UCSD-AML1 (cell line): ENCODE data around the gene ITGA2.
"Not testable (repeated sequence)": the region's sequence is repeated elsewhere in the genome, so short reads cannot be mapped to it uniquely, and the experiment has no call there.

Experiments used
- DNase-seq: peaks from one replicate; lab custom pipeline; 2025; ENCODE audit not compliant: unreplicated experiment; lab: John Stamatoyannopoulos, UW

The ITGA2 gene

DNA sequence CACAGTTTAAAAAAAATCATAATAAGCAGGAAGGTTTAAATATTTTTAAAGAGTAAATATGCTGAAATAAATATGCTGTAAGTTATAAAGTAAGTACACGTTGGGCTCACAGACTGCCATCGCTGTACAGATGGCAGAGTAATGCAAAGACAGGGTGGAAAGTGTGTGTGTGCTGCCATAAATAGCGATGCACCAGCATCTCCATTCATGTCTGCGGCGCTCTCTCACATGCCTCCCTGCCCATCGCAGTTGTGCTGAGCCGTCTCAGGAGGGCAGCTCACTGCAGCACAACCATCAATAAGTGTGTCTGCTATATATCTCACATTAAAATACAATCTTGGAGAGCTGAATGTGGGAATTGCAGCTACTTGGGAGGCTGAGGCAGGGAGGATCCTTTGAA, 106.1 kb downstream of the ITGA2 start:
- DNase-seq, result no peak

- peak; percentile 8 for DNase-seq
These were observed 106.9 kb downstream of the ITGA2 start for GRCh38 chr5:53095931-53096525.

GRCh38 chr5:53099546-53099945, 110.4 kb downstream of the ITGA2 start:
- no peak for DNase-seq

DNA sequence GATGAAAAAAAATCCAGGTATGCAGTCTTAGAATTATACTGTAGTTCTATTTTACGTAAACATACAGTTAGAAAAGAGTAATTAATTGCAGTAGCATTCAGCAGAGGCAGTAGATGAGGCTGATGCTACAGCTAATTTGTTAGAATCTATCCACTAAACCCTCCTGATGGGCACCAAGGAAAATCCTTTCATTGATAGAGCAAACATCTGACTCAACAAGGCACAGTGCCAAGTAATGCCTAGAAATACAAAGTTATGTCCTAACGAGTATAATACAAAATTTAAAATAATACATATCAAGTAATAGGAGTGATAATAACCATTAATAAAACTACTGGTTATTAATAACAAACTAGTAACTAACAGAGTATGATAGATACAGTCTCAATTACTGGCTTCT, 111.5 kb downstream of the ITGA2 start:
- no peak for DNase-seq

DNA sequence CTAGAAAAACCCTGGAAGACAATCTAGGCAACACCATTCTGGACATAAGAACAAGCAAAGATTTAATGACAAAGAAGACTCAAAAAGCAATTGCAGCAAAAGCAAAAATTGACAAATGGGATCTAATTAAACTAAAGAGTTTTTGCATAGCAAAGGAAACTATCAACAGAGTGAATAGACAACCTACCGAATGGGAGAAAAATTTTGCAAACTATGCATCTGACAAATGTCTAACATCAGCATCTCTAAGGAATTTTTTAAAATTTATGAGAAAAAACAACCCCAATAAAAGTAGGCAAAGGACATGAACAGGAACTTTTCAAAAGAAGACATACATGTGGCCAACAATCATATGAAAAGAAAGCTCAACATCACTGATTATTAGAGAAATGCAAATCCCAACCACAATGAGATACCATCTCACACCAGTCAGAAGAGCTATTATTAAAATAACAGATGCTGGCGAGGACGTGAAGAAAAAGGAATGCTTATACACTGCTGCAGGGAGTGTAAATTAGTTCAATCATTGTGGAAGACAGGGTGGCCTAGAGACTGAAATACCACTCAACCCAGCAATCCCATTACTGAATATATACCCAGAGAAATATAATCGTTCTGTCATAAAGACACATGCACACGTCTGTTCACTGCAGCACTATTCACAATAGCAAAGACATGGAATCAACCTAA, 116.6 kb downstream of the ITGA2 start:
- DNase-seq, result no peak

DNA sequence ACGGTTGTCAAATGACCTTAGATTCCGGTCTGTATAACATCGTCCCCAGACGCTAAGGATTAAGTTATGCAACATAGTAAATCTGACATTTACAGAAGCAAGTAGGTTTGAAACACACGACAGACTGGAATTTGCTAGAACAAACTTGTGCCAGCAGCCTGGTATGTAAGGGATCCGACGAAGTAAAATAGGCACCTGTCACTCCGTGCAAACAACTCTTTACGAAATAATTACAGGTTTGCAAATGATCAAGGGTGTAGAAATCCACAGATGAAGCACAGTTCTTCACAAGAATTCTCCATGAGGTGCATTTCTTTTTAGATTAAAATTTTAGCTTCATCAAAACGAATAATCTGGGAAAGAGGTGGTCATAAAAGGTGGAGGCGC, 119.9 kb downstream of the ITGA2 start:
- DNase-seq, result no peak

GRCh38 chr5:53109443-53110127, 120.4 kb downstream of the ITGA2 start, which contains the start of gene MOCS2:
Gene MOCS2 (minus strand): TSS chr5:53109757. CDS start chr5:53107174, 2,583 bp downstream.
- DNase-seq, result peak; percentile 82

DNA sequence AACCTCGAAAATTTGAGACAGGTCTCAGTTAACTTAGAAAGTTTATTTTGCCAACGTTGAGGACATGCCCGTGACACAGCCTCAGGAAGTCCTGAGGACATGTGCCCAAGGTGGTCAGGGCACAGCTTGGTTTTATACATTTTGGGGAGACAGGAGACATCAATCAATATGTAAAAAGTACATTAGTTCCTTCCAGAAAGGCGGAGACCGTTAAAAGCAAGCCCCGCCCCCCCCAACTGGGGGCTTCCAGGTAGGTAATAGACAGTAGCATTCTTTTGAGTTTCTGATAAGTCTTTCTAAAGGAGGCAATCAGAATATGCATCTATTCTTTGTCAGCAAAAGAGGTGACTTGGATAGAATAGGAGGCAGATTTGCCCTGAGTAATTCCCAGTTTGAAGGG, 121.0 kb downstream of the ITGA2 start:
- DNase-seq, result no peak

DNA sequence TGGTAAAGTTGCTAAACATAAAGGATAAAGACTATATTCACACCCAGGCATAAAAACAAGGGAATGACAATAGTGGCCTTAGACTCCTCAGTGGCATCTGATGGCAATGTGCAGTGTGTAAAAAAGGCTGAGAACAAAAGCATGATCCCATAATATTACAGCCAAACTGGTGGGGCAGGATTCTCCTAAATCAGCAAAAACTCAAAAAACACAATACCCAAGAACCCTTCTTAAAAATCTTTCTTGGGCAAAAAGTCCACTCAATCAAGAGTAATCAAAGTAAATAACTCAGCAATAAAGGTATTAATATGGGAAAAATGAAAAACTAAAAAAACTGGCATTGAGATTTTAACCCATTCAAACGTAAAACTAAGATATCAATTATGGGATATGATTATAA, 122.0 kb downstream of the ITGA2 start:
- DNase-seq, result no peak

GRCh38 chr5:53112307-53112706, 123.2 kb downstream of the ITGA2 start:
- not testable (repeated sequence) for DNase-seq

DNA sequence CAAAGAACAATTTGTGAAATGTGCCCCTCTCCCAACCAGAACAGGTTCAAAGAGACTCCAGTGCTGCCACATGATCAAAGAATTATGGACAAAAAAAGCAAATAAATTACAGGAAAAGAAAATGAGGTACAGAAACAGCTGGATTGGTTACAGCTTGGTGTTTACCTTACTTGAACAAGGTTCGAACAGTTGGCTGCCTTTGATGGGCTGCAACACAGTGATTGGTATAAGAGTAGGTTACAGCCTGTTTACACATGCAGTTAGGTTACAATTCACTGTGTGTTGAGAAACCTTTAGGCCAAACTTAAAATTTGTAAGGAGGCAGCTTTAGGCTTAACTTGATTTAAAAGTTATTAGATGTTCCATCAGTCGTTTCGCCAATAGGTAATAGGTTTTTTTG, 123.8 kb downstream of the ITGA2 start:
- no peak for DNase-seq

GRCh38 chr5:53113947-53114346, 124.8 kb downstream of the ITGA2 start:
- no peak for DNase-seq

DNA sequence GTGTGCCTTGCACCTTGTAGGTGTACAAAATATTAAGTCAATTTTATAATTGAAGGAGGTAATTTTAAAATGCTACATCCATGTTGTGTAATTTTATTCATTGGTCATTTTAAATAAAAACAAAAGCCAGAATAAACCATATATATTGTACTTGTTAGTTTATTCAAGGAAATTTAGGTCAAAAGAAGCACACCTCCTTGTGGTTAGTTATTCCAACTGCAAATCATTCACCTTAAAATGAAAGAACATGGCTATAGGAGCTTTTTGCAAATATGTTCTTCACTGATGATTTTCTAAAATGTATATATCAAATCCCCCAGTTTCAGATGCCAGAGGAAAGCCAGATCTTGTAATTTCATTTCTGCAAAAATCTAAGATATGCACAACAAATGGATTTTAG, 125.8 kb downstream of the ITGA2 start:
- DNase-seq, result no peak

DNA sequence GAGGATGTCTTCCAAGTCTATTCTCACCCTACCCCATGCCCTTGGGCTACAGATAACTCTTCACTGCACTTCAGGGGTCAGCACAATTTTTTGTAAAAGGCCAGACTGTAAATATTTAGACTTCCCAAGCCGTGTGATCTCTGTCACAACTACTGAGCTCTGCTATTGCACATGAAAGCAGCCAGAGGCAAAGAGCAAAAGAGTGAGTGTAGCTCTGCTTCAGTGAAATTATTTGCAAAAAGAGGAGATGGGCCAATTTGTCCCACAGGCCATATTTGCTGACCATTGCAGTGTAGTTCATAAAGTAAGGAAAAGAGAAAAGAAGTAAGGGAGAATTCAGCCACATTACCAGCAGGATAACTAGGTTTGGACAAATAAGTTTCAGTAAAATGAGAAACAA, 127.4 kb downstream of the ITGA2 start:
- no peak for DNase-seq

DNA sequence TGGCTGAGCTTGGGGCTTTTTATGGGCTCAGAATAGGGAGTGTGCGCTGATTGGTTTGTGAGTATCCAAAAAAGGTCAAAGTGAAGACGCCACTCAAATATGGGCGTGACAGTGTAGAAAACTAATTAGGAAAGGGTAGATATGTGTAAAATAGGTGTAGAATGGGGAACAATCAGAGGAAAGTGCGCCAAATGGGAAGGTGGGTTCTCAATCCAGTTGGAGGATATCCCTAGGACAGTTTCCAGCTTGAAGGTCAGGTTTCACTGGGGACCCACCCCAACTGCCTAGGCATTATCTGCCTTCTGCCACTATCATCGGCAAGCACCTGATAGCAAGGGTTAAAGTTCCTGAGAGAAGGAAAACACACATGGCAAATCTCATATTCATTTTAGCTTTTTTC, 129.7 kb downstream of the ITGA2 start:
- DNase-seq, result no peak

GRCh38 chr5:53120165-53120564, 131.0 kb downstream of the ITGA2 start:
- no peak for DNase-seq

DNA sequence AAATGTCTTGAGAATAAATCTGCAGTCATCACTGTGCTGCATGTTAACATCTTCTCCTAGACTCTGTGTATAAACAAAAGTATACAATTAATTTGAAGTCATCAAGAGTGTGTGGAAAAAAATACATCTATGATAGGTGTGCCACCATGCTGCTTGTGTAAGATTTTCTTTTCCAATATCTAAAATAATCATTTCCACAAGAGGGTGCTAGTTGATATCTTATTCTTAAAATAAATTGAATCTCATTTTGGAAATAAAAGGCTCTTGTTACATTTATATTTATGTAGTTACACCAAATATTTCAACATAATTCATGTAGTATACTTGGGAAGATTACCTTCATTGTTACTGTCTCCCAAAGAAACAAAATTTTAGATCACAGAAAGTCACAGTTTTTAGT, 134.6 kb downstream of the ITGA2 start:
- no peak for DNase-seq

DNA sequence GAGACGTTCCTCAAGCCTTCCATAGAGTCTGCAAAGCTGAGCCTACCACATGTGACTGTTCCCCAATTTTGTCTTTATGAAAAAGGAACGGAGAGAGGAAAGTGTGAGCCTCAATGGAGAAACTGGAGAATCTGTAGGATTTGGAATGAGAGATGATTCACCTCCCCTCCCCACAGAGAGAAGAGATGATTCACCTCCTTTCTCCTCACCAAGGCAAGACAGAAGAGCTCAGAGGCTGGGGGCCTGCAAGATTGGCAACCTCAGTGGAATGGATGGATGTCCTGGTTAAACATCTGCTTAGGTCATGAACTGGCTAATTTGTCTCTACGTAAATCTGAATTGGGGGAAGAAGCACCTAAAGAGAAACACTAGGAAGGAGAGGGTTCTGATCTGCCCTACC, 137.4 kb downstream of the ITGA2 start:
- no peak for DNase-seq

- DNase-seq, result no peak
These were observed 138.0 kb downstream of the ITGA2 start for GRCh38 chr5:53127107-53127506.

DNA sequence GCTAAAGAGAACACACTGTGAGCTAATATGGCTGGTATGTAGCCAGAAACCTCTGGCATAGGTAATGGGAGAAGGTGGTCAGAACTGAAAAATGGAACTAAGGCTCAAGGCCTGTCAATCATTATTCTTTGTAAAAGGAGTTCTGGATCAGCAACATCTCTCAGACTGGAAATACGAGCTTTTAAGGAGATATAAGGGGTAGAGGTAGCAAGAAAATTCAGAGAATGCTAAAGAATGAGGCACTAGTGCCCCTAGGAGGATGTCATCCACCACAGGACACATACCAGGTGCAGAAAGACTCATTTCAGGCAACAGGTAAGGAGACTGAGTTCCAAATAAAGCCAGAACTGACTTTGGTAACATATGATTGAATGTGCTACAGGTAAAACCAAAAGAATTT, 139.3 kb downstream of the ITGA2 start:
- no peak for DNase-seq

GRCh38 chr5:53130266-53130665, 141.1 kb downstream of the ITGA2 start:
- no peak for DNase-seq

DNA sequence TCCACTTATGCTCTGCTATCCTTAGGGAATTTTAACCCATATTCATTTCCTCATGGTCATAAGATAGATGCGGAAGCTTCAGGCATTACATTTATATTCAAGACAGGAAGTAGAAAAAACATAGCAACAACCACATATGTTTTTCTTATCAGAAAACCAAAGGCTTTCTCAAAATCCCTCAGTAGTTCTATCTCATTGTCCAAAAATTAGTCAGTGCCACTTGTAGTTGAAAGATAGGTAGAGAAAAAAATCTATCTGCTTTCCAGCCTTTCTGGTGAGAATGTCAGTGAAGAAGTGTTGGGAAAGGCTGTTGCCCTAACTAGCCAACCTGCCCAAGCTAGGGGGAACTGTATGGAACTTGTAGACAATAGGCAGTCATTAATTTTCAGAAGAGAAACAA, 143.9 kb downstream of the ITGA2 start:
- DNase-seq, result no peak
